Left lobe of liver (tissue), 2 donors: ENCODE measurements around the gene GPD1. TPM values are rescaled to one million over a fixed set of nuclear protein-coding genes. Genes with fewer than 3 reads are reported as not detected.

Experiments
- ATAC-seq: fragments of 200-7000 bp; cut with Tn5 transposase; one replicate; pipeline ENCODE4 v1.9.1; 2020; ENCODE audit warnings: mild to moderate bottlenecking, moderate library complexity
- DNase-seq: peaks from one replicate; pipeline ENCODE4 v3.0.0-alpha.2; 2020; ENCODE audit warnings: low spot score
- total RNA-seq: library from RNA; stranded (reverse); gene quantifications from one replicate; pipeline ENCODE4 v1.2.1, GENCODE V29; 2021
- donor health status: DM: no; HTN: no; CAD: no; lungs with moderate emphysema.
- donor health status: DM: no; HTN: yes; CAD: no.

The GPD1 gene
- 129 TPM for total RNA-seq

DNA sequence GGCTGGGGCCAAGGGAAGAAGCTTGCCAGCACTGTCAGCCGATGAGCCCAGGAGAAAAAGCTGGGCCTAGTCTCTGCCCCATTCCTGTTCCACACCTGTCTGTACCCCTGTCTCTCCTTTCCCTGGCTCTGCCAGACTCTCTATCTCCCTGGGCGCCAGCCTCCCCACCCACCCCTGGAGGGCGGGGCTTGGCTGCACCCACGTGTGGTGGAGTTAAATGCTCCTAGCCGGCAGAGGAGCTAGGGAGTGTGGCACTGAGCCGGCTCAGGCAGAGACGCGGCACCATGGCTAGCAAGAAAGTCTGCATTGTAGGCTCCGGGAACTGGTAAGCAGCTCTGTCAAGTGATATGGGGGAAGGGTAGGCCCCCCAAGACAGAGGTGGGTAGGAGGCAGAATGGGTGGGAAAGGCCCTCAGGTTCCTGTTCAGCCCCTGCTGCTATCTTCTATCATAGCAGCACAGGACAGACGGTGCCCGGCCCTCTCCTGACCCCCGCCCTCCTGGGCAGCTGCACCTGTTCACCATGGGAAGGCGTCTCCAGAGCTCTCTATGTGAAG is at the start of gene GPD1:
TSS of gene GPD1 (plus strand) at position 242 of the 555 bp plus-strand sequence. CDS start at position 285, 43 bp downstream.
- ATAC-seq: peak; percentile 81

DNA sequence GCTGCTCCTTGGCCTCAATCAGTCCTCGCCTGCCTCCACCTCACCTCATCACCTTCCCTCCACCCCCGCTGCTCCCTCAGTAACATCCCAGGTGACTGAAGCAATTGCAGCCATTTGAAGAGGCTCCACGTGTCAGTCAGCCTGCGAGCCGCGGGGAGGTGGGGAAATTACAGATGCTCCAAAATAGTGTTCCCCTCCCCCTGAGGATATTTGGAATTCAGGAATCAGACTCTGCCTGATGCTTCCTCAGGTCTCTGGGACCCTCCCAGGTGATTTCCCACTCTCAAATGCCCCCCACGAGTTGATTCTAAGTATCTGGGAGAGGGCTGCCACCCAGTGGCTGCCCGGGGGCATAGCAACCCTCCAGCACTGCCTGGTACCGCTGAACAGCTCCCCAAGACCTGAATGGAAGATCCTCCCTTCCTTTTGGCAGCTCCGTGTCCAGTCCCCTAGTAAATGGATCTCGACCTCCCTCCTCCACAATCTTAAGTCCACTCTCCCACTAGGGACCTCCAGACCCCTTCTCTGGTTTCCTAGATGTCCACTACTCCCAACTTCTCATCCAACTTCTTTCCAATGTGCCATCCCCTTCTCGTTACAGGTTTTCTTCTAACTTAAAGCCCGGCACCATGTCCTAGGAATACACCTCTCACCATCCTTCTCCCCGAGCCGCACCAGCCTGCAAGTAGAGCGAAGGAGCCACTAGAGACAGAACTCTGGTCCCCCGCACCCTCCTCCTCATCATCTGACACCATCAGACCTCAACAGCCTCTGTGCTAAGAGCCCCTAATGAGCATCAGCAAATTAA is 47.8 kb upstream of the GPD1 start:
- DNase-seq: no peak
- ATAC-seq: peak; percentile 71

More for the DNA sequence above, at the start of gene GPD1:
- peak; percentile 93 for DNase-seq

DNA sequence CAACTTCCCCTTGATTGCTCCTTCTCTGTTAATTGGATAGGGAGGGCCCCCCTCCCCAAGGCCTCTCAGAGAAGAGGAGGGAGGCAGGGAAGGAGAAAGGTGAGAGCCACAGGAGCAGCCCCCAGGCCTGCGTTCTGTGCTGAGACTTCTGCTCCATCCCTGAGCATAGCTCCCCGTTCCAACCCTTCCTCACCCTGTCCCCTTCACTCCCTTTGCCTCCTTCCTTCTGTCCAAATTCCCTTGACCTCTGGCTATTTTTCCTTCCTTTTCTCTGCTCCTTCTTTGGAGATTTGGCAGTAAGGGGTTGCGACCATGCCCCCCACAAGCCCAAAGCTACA is 47.2 kb upstream of the GPD1 start:
- no peak for DNase-seq
- ATAC-seq: no peak

DNA sequence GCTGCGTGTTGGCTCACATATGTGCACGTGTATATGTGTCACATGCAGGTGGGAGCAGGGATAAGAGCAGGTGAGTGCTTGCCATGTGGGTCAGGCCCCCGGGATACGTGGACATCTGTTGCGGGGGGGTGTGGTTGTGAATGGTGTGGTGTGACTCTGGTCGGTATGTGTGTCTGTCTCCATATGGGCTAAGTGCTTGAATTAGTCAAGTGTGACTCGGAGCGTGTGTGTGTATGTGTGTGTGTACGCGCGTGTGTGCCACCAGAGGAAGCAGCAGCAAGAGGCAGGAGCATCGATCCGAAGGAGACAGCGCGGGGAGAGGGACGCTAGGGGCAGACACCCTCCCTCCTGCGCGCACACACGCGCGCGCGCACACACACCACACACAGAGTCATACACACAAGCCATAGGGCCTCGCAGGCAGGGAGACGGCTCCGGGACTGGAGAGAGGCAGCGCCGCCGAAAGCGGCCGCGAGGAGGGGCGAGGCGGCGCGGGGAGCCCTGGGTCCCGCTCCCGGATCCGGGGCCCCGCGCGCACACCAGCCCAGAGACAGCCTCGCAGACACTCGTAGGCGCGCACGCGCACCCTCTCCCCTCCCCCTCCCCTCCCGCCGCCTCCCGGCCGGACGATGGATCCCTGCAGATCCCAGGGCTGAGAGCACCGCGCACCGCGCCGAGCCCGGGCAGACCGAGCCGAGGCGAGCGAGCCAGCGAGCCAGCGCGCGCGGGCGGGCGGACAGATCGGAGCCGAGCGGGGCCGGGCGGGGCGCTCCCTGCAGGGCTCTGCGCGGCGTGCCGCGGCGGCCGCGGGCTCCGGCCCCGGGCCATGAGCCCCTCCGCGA is 46.6 kb upstream of the GPD1 start, which contains the start of gene ASIC1:
TSS of gene ASIC1 (plus strand) at position 597 of the 842 bp plus-strand sequence. CDS start 1,171 bp downstream, outside the sequence.
- DNase-seq: peak; percentile 75

DNA sequence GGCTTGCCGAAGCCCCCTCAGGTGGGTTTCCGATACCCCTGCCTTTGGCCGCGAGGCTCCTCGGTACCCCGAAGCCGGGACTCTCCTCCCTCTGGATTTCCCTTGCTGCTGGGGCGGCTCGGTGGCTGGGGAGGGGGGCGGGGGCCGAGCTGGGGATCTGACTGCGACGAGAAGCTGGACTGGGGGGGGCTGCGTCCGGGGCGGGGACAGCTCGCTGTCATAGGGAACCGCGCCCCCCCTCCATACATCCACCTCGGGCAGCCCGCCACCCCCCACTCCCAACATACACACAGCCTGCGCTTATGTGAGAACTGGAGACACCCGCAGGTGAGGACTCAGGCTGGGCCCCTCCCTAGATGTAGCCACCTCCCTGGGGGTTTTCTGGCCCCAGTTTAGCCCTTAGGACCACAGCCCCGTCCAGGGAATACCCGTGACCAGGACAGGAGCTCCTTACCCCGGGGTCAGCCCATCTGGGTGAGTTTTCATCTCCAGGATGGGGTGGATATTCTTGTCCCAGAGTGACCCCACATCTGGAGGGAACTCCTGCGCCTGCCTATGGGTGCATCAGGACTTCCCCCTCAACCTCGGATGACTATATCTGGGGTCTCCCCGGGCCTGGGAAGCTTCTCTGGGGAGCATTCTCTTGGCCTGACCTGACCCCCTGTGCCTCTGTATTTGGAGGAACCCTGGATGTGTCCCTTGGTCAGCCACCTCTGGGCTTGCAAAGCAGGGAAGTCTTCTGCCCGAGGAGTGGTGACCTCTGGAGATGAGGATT is 45.7 kb upstream of the GPD1 start:
- DNase-seq: no peak
- no peak for ATAC-seq

More for the DNA sequence above, 46.6 kb upstream of the GPD1 start, which contains the start of gene ASIC1:
- peak; percentile 87 for ATAC-seq

DNA sequence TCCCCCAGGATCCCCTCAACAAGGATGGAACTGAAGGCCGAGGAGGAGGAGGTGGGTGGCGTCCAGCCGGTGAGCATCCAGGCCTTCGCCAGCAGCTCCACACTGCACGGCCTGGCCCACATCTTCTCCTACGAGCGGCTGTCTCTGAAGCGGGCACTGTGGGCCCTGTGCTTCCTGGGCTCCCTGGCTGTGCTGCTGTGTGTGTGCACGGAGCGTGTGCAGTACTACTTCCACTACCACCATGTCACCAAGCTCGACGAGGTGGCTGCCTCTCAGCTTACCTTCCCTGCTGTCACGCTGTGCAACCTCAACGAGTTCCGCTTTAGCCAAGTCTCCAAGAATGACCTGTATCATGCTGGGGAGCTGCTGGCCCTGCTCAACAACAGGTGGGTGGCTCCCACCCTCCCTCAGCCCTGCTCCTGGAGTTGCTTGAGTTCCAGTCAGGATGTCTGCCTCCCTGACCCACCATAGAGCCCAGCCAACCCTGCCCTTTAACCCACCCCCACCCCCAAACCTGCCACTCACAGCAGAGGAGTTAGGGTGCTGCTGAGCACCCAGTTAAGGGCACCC is 45.0 kb upstream of the GPD1 start:
- DNase-seq: no peak

DNA sequence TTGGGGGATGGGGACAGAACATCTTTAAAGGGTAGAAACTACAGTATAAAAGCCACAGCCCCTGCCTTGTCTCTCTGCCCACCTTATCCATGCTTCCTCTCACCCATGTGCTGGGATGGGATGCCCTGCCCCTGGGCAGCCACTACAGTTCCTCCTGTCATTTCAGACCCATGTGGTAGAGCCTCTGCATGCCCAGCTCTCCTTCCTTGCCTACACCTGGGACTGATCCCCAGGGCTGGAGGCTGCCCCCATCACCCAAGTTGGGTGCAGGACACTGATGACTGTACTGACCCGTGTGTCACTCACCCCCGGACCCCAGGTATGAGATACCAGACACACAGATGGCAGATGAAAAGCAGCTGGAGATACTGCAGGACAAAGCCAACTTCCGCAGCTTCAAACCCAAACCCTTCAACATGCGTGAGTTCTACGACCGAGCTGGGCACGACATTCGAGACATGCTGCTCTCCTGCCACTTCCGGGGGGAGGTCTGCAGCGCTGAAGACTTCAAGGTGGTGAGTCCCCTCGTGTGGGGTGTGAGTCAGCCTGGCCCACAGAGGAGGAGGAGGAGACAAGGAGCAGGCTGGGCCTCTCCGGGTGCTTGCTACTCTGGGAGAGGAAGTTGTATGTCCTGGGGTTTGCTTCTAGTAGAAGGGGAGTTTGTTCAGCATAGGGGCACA is 44.2 kb upstream of the GPD1 start:
- DNase-seq: no peak
- ATAC-seq: no peak

More for the DNA sequence above, 45.0 kb upstream of the GPD1 start:
- ATAC-seq: no peak

DNA sequence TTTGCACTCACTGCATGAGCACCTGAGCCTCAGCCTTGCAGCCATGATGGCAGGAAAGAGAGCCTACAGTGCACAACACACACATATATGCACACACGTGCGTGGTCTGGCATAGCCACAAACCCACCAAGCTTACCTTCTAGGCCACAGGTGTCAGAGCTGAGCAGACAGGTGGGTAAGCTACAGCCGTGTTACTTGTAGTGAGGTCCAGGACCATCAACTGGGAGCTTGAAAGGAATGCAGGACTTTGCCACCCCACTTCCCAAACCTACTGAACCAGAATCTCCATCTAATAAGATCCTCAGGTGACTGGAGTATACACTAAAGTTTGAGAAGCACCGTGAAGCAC is 43.7 kb upstream of the GPD1 start:
- no peak for ATAC-seq

DNA sequence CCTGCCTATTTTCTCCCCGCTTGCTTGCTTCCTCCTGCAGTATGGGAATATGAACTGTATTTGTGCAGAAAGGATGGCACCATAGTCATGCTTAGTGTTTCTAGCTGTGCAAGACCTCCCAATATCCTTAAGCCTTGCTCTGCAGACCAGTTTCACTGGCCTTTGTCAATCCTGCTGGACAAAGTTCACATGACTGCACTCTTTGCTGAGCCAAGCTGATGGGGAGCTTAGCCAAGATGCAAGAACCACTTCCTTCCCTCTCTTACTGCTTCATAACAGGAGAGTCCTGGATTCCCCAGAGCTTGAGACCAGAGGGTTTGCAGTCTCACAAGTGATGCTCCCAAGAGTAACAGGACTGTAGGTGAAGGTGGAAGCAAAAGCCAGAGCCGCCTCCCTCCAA is 42.6 kb upstream of the GPD1 start:
- DNase-seq (no peak), ATAC-seq (no peak)

More for the DNA sequence above, 43.7 kb upstream of the GPD1 start:
- DNase-seq: no peak

DNA sequence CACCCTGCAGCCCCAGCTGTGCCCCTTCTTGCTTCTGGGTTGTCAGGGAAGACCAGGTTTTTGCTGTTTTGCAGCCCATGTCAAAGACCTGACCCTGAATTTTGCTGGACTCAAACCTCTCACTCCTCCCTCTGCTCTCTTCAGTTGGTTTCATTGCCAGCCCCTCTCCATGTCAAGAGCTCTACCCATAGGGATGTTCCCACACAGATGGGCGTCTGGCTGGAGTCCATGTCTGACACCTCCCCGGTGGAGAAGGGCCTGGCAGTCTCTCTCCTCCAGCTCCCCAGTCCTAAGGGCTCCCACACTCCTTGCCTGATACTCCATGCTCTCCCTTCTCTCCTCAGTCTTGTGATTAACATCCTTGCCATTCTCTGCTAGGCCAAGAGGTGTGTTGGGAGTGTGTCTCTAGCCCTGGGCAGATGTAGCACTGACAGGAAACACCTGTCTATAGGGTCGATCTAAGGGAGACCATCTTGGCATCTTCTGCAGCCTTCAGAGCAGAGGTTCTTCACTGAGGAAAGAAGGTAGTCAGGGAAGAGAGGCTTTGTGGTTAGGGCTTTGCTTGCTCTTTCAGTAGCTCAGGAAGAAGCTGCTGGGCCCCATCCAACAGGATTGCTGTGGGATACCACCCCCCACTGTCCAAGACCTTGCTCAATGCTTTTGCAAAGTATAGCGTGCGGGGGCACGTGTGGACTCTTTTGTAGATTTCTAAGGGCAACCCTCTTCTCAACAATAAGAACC is 41.7 kb upstream of the GPD1 start:
- ATAC-seq (no peak), DNase-seq (no peak)

DNA sequence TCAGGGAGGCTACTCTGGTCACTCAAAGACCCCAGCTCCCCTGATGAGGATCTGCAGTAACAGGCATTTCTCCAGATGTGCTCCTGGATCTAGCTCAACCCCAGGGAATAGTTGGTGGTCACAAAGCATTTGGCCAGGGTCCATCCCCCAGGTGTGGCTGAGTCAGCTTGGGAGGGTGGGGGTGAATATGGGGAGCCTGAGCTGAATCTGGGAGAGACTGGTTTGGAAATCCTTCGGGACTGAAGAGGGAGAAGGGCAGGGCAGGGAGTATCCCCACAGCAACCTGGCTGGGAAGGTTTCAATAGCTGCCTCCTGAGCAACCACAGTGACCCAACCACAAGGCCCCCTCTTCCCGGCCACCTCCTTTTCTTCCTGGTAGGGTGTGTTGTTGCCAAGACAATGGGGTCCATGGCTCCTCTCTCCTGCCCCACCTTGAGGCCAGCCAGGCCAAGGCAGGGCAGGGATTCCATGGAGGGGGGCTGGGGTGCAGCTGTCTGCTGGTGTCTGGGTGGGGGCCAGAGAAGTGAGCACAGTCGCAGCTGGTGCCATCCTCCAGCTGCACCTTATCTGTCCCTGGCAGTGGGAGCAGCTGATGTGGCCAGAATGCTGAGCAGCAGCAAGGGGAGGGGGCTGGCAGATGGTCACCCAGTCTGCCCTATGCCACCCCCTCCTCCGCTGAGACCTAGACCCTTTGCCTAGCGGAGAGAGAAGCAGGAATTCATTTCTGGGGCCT is 40.9 kb upstream of the GPD1 start:
- ATAC-seq (no peak), DNase-seq (no peak)

DNA sequence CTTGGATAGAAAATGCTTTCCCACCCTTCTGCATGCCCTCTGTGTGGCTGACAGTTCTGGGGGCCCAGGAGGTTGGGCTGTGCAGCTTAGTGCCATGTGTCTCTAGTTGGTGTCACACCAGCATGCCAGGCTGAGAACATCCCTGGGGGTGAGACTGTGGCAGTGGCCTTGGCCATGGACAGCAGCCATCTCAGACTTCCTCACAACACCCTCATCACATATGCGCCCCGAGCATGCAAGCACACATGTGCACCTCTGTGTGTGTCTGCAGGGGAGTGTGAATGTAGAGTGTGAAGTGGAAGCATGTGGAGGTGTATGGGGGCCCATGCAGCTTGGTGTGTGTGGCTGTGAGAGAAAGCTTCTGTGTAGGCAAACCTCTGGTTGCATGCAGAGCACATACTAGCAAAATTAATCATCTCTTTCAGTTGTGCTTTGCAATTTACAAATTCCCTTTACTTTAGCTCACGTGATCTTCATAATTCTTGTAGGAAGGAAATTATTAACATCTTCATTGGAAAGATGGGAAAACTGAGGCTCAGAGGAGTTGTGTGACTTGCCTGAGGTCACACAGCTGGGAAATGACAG is 38.0 kb upstream of the GPD1 start:
- DNase-seq (no peak), ATAC-seq (no peak)

DNA sequence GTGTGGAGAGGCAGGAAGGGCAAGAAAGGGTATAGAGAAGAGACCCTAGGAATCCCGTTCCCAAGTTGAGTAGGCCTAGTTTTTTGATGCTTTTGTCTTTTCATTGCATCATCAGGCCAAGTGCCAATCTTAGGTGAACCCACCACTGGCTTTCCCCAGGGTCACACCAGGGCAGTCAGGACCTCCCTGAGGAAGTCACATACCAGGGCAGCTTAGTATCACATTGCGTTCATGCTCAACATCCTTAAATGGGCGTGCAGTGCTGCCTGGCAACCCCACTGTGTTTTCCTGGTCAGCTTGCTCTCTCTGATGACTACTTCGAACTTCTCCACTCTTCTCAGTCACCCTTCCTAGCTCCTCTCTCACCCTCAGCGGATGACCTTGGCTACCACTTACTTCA is 37.4 kb upstream of the GPD1 start:
- no peak for ATAC-seq
- DNase-seq: no peak

DNA sequence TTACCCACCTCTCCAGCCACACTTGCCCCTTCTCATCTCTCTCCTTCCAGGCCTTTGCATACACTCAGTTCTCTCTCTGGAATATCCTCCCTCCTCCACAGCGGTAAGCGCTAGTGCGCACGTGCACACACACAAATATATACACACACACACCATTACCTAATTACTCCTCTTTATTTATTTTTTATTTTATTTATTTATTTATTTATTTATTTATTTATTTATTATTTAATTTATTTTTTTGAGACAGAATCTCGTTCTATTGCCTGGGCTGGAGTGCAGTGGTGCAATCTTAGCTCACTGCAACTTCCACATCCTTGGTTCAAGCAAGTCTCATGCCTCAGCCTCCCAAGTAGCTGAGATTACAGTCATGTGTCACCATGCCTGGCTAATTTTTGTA is 34.7 kb upstream of the GPD1 start:
- ATAC-seq (no peak), DNase-seq (no peak)

DNA sequence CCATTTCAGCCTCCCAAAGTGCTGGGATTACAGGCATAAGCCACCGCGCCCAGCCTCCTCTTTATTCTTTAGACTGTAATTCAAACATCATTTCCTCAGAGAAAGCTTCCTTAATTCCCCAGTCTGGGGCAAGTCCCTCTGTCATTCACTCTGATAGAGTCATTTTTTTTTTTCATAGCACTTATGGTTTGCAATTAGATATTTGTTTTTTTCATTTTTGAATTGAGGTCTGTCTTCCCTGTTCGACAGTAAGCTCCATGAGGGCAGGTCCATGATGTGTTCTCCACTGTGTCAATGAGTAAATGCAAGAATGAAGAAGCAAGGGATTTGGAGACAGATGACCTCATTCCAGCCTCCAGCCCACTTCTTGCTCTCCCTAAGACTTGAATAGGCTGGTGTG is 34.3 kb upstream of the GPD1 start:
- no peak for DNase-seq
- ATAC-seq: no peak

DNA sequence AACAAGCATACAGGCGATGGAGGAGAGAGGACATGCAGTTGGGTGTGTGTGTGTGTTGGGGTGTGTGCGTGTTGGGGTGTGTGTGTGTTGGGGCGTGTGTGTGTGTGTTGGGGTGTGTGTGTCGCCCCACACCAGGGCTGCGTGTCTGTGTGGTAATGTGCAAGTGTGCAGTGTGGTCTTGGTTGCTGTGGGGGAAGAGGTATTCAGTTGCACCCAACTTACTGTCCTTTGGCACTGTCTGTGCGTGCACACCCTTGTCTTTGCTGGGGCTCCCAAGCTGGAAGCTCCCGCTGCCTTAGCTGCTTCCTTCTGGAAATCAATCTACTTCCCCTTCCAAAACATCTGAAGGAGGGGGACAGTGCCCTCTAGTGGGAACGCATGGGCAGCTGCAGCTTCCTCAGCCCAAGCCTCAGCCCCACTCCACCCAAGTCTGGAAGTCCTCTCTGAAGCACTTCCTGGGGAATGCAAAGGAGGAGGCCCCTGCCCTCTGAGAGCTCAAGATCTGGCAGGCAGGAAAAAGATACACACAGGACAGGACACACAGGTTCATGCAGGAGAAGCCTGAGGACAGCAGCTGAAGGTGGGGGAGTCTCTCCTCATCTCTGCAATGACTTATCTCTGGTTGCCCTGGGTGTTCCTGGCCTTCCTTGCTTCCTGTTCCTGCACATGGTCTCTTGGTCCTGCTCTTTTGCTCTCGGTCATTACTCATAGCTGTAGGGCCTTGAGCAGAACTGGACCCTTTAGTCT is 33.3 kb upstream of the GPD1 start:
- peak; percentile 80 for ATAC-seq

DNA sequence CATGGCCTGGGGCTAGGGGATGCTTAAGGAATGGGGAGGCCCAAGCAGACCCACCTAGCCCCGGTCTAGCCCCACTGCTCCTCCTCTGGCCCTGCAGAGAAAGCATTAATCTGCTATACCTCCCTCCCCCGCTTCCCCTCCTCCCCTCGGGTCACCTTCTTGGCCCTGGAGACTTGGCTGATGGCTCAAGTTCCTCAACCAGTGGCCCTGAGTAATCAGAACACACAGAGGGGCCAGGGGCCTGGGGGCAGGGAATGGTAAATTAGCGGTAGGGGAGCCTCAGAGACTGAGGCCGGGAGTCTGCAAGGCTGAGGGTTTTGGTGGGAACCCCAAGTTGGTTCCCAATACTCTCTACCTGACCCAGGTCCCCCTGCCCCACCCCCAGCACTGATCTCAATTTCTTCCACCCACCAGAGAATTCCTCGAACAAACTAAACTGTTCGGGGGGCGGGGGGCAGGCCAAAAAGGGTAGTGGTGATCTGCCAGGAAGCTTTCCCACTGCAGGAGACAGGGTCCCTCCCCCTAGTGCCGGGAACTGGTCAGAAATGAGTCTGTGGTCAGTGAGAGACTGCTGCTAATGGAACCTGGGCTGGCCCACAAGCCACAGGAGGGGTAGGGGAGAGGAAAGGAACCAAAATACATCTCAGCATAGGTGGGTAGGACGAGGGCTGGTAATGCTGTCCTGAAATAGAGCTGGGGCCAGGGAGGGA is 31.5 kb upstream of the GPD1 start:
- ATAC-seq: no peak
- no peak for DNase-seq

More for the DNA sequence above, 33.3 kb upstream of the GPD1 start:
- peak; percentile 76 for DNase-seq
